ENCODE results near the gene ZSCAN12. TPM values are rescaled to one million over a fixed set of nuclear protein-coding genes. Genes with fewer than 3 reads are reported as not detected.

ZSCAN12 gene
- total and polyA plus RNA-seq, 2 experiments from 2014 or later, result 0.88 to 3.1 TPM

GRCh38 chr6:28356666-28357020 lies 42.9 kb downstream of the ZSCAN12 start:
- TF ChIP-seq EZH2 (IDR thresholded peaks at IDR 0.05; ENCODE audit: insufficient read depth, poor library complexity, severe bottlenecking), result no peak
- no peak for TF ChIP-seq EZH2phosphoT487 (IDR thresholded peaks at IDR 0.05; ENCODE audit: insufficient read depth, low read depth)
- no peak overlapping the region for H3K4me3 ChIP-seq
- H3K27ac ChIP-seq, result no peak overlapping the region
- H3K4me1 ChIP-seq (ENCODE audit: insufficient read depth), result peaks cover 4% of the 10 kb centered on the region; the same call in 1 of the 2 replicates
- peaks cover 19% of the 10 kb centered on the region for H3K79me2 ChIP-seq (ENCODE audit: insufficient read depth)
- in situ Hi-C loops (cut with MboI), result loop anchor here (25.0 kb wide), 1 partner anchor 1169 kb away; no protein-coding TSS in a partner anchor
- no peaks in the 10 kb centered on the region for H3K36me3 ChIP-seq (ENCODE audit: low read depth)
- no peak overlapping the region for H3K4me2 ChIP-seq (ENCODE audit: unreplicated experiment)
- no peaks in the 10 kb centered on the region for H3K27me3 ChIP-seq (replicated peaks; ENCODE audit: insufficient read depth)
- H2AFZ ChIP-seq, result peak overlapping the region; percentile 97
- peak overlapping the region; percentile 84; the same call in 1 of the 2 replicates for H3K9ac ChIP-seq
- no peaks in the 10 kb centered on the region for H3K9me3 ChIP-seq (ENCODE audit: low read depth)
- H4K20me1 ChIP-seq (ENCODE audit: insufficient read depth), result no peaks in the 10 kb centered on the region
- H3K9me2 ChIP-seq (ENCODE audit: insufficient read depth), result no peaks in the 10 kb centered on the region
- H3F3A ChIP-seq (ENCODE audit: insufficient read depth), result no peaks in the 10 kb centered on the region; the same call in 1 of the 2 replicates
- 51 to 57% methylated on average over 7 of the region's 7 CpGs for whole genome bisulfite sequencing, 2 experiments (ENCODE audit: low coverage in 1 of 2, low lambda C conversion rate in 2 of 2, missing lambda C conversion rate in 2 of 2)
- DNase-seq, result no peak

GRCh38 chr6:28355743-28356665 lies 43.5 kb downstream of the ZSCAN12 start:
- H3K9me2 ChIP-seq (ENCODE audit: insufficient read depth), result no peaks in the 10 kb centered on the region

DNA sequence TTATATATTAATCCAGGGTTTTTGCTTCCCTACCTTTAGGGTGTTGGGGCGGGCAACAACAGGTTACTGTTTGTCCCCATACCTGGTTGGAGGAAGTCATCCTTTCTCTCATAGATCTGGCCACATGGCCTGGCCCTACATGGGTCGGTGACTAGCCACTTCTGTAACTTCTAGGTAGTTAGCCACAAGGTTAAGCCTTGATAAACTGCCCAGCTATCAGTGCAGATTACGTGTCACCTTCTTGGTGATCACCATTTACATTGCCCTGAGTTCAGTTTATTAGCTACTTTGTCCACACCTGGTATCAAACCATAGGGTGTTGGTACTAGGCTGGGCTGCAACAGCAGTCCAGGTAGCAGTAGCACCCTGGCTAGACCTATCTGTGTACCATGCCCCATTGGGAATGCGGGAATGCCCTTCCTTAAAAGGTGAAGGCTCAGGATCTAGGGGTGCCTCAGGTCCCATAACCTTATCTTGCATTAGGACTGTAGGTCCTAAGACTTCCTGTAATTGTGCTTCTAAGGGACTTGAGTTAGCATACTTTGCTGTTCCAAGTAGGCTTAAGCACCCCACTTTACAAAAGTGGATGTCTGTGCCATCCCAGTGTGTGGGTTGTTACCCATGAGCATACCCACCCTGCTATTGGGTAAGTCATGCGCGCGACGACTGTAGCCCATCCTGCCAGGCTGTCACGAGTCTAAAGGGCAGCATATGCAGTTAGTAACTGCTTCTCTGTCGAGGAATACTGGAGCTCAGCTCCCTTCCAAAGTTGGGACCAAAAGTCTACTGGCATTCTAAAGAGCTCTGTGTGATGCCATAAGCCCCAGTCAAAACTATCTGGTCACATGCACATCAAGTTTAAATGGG lies 44.6 kb downstream of the ZSCAN12 start:
- no peaks in the 10 kb centered on the region for H3K27me3 ChIP-seq (replicated peaks; ENCODE audit: insufficient read depth)
- no peak for TF ChIP-seq EZH2 (IDR thresholded peaks at IDR 0.05; ENCODE audit: insufficient read depth, poor library complexity, severe bottlenecking)
- TF ChIP-seq EZH2phosphoT487 (IDR thresholded peaks at IDR 0.05; ENCODE audit: insufficient read depth, low read depth), result no peak
- H2AFZ ChIP-seq, result peak overlapping the region; percentile 97
- peak overlapping the region; percentile 74 for H3K27ac ChIP-seq
- no peaks in the 10 kb centered on the region for H3K36me3 ChIP-seq (ENCODE audit: low read depth)
- WGBS, 2 experiments (ENCODE audit: low coverage in 1 of 2, low lambda C conversion rate in 2 of 2, missing lambda C conversion rate in 2 of 2), result 74 to 75% methylated on average over 10 of the region's 10 CpGs
- peak overlapping the region; percentile 91 for H3K4me2 ChIP-seq (ENCODE audit: unreplicated experiment)
- no peaks in the 10 kb centered on the region for H3K9me2 ChIP-seq (ENCODE audit: insufficient read depth)
- H3K4me1 ChIP-seq (ENCODE audit: insufficient read depth), result peaks cover 4% of the 10 kb centered on the region; the same call in 1 of the 2 replicates
- no peaks in the 10 kb centered on the region for H3K9me3 ChIP-seq (ENCODE audit: low read depth)
- H4K20me1 ChIP-seq (ENCODE audit: insufficient read depth), result no peaks in the 10 kb centered on the region
- H3K4me3 ChIP-seq, result peak overlapping the region; percentile 99
- in situ Hi-C loops (cut with MboI), result loop anchor here (25.0 kb wide), 1 partner anchor 1168 kb away; no protein-coding TSS in a partner anchor
- no peaks in the 10 kb centered on the region; the same call in none of the 2 replicates for H3F3A ChIP-seq (ENCODE audit: insufficient read depth)
- H3K79me2 ChIP-seq (ENCODE audit: insufficient read depth), result peaks cover 36% of the 10 kb centered on the region
- H3K9ac ChIP-seq, result peak overlapping the region; percentile 84
- no peak for DNase-seq

More at GRCh38 chr6:28355743-28356665, 43.5 kb downstream of the ZSCAN12 start:
- peak overlapping the region; percentile 84 for H3K9ac ChIP-seq
- 3 to 4% methylated on average over 19 of the region's 19 CpGs for WGBS, 2 experiments (ENCODE audit: low coverage in 1 of 2, low lambda C conversion rate in 2 of 2, missing lambda C conversion rate in 2 of 2)
- peak; percentile 91 for DNase-seq
- peak overlapping the region; percentile 91 for H3K4me2 ChIP-seq (ENCODE audit: unreplicated experiment)
- H2AFZ ChIP-seq, result peak overlapping the region; percentile 97
- H3K9me3 ChIP-seq (ENCODE audit: low read depth), result no peaks in the 10 kb centered on the region
- H3K27ac ChIP-seq, result peak overlapping the region; percentile 74
- no peaks in the 10 kb centered on the region; the same call in 1 of the 2 replicates for H3F3A ChIP-seq (ENCODE audit: insufficient read depth)
- H4K20me1 ChIP-seq (ENCODE audit: insufficient read depth), result no peaks in the 10 kb centered on the region
- peaks cover 4% of the 10 kb centered on the region; the same call in 1 of the 2 replicates for H3K4me1 ChIP-seq (ENCODE audit: insufficient read depth)
- TF ChIP-seq EZH2phosphoT487 (IDR thresholded peaks at IDR 0.05; ENCODE audit: insufficient read depth, low read depth) (no peak), EZH2 (IDR thresholded peaks at IDR 0.05; ENCODE audit: insufficient read depth, poor library complexity, severe bottlenecking) (no peak)
- no peaks in the 10 kb centered on the region for H3K27me3 ChIP-seq (replicated peaks; ENCODE audit: insufficient read depth)
- no peaks in the 10 kb centered on the region for H3K36me3 ChIP-seq (ENCODE audit: low read depth)
- in situ Hi-C loops (cut with MboI), result loop anchor here (25.0 kb wide), 1 partner anchor 1169 kb away; no protein-coding TSS in a partner anchor
- peaks cover 25% of the 10 kb centered on the region for H3K79me2 ChIP-seq (ENCODE audit: insufficient read depth)
- peak overlapping the region; percentile 99 for H3K4me3 ChIP-seq
